Fibroblast of villous mesenchyme (primary cell): ENCODE results near the gene TMEM233. TPM values are rescaled to one million over a fixed set of nuclear protein-coding genes. Genes with fewer than 3 reads are reported as not detected.

Experiments used
- DNase-seq: peaks from one replicate; pipeline ENCODE4 v3.0.0-alpha.2; 2010; ENCODE audit warnings: low read depth
- H3K4me3 ChIP-seq: 2 replicates; pipeline ENCODE4 v1.5.1; 2011; ENCODE audit warnings: low read depth, mild to moderate bottlenecking, low read length
- CTCF ChIP-seq: IDR thresholded peaks from 2 replicates; pipeline ENCODE4 v1.5.1; 2012; ENCODE audit warnings: low read depth, mild to moderate bottlenecking, low read length; ENCODE audit not compliant: insufficient read depth
- total RNA-seq: library from RNA; depleted of rRNA; stranded (reverse); fragments of >200 nt; gene quantifications from 2 replicates; pipeline ENCODE4 v1.2.3, GENCODE V29; 2012

TMEM233 gene
- total RNA-seq, result not detected in 2 replicates

GRCh38 chr12:119593578-119594398 is at the start of gene TMEM233:
TSS of gene TMEM233 (plus strand) at chr12:119593774. CDS start at chr12:119593849, 75 bp downstream.
- no peak within 1 kb of the TSS for H3K4me3 ChIP-seq
- TF ChIP-seq CTCF, result no peak
- no peak for DNase-seq

GRCh38 chr12:119544765-119545625 is 48.6 kb upstream of the TMEM233 start:
- peak; percentile 82 for TF ChIP-seq CTCF
- no peak overlapping the region for H3K4me3 ChIP-seq
- peak; percentile 71 for DNase-seq

- no peak overlapping the region for H3K4me3 ChIP-seq
- DNase-seq, result no peak
- no peak for TF ChIP-seq CTCF
These were observed 47.2 kb upstream of the TMEM233 start for GRCh38 chr12:119546340-119546739.

- no peak overlapping the region for H3K4me3 ChIP-seq
- DNase-seq, result no peak
- no peak for TF ChIP-seq CTCF
These were observed 46.6 kb upstream of the TMEM233 start for GRCh38 chr12:119547001-119547400.

- no peak for DNase-seq
These were observed 36.7 kb upstream of the TMEM233 start for GRCh38 chr12:119556854-119557253.

GRCh38 chr12:119565404-119565803 is 28.2 kb upstream of the TMEM233 start:
- TF ChIP-seq CTCF, result no peak
- no peak for DNase-seq
- H3K4me3 ChIP-seq, result no peak overlapping the region

More at GRCh38 chr12:119556854-119557253, 36.7 kb upstream of the TMEM233 start:
- H3K4me3 ChIP-seq, result no peak overlapping the region
- no peak for TF ChIP-seq CTCF
